GM12878 (cell line): ENCODE measurements around the gene RILPL2. TPM values are rescaled to one million over a fixed set of nuclear protein-coding genes. Genes with fewer than 3 reads are reported as not detected.

Experiments used
- ATAC-seq: fragments of 200-7000 bp; cut with Tn5 transposase; 3 replicates; pipeline ENCODE4 v1.9.1; 2020; ENCODE audit warnings: mild to moderate bottlenecking, moderate library complexity
- BruUV-seq: library from RNA; stranded (reverse); fragments of 400-500 nt; replicated peaks from 2 replicates; lab custom pipeline; 2021; lab: Mats Ljungman, UMichigan
- CTCF ChIA-PET: fragments of 300-600 bp; sonication (Branson Sonifier 250); formaldehyde crosslinking; extraction: SDS; loops from one replicate; lab custom pipeline; 2021; ENCODE audit warnings: inconsistent platforms; lab: Yijun Ruan, JAX
- POLR2A ChIA-PET: fragments of 350-600 bp; formaldehyde crosslinking; extraction: SDS; loops from one replicate; lab custom pipeline; 2021; ENCODE audit warnings: inconsistent platforms; lab: Charles Lee
- RAD21 ChIA-PET: fragments of 300-600 bp; sonication (Branson Sonifier 250); formaldehyde crosslinking; loops from one replicate; lab custom pipeline; 2023; ENCODE audit warnings: antibody characterized with exemption; ENCODE audit not compliant: unreplicated experiment; lab: Charles Lee
- SMC1A ChIA-PET: fragments of 300-600 bp; sonication (Branson Sonifier 250); formaldehyde crosslinking; loops from one replicate; lab custom pipeline; 2023; ENCODE audit not compliant: unreplicated experiment, uncharacterized antibody; lab: Charles Lee
- DNase-seq: peaks from one replicate; pipeline ENCODE4 v3.0.0-alpha.2; 2011; ENCODE audit warnings: low read depth, low spot score
- FAIRE-seq: peaks from 3 replicates; lab custom pipeline; 2011; peaks lifted over from hg19 to GRCh38; lab: Jason Lieb, UNC
- H2AFZ ChIP-seq: 2 replicates; pipeline ENCODE4 v1.6.0; 2011; ENCODE audit warnings: low read depth, low read length, control low read depth; ENCODE audit not compliant: control insufficient read depth
- H3K27ac ChIP-seq: 2 replicates; pipeline ENCODE4 v1.5.1; 2011; ENCODE audit warnings: control low read depth; ENCODE audit not compliant: control insufficient read depth, insufficient read depth
- H3K27me3 ChIP-seq, 2 experiments: replicated peaks in 1 of 2; 2 replicates each; pipeline versions ENCODE4 v1.6.0 to v1.6.1; 2011; ENCODE audit warnings: low read length in 1 of 2; ENCODE audit not compliant: control insufficient read depth in 2 of 2, insufficient read depth in 2 of 2
- H3K36me3 ChIP-seq, 2 experiments: 2 replicates each; pipeline ENCODE4 v1.5.1; 2011; ENCODE audit warnings: low read length in 1 of 2; ENCODE audit not compliant: control insufficient read depth in 2 of 2, insufficient read depth in 2 of 2
- H3K4me1 ChIP-seq: 2 replicates; pipeline ENCODE4 v1.6.1; 2011; ENCODE audit warnings: mild to moderate bottlenecking, low read length, moderate library complexity, mixed read lengths; ENCODE audit not compliant: control insufficient read depth, insufficient read depth
- H3K4me2 ChIP-seq: 2 replicates; pipeline ENCODE4 v1.6.0; 2011; ENCODE audit warnings: control low read depth; ENCODE audit not compliant: control insufficient read depth, insufficient read depth
- H3K4me3 ChIP-seq: fragments of 200-600 bp; sonication (generic); 2 replicates; pipeline ENCODE4 v1.5.1; 2016
- H3K79me2 ChIP-seq: 2 replicates; pipeline ENCODE4 v1.6.0; 2011; ENCODE audit warnings: low read length; ENCODE audit not compliant: control insufficient read depth, insufficient read depth
- H3K9ac ChIP-seq: 2 replicates; pipeline ENCODE4 v1.8.0; 2011; ENCODE audit warnings: low read length, control low read depth, mixed read lengths; ENCODE audit not compliant: control insufficient read depth, insufficient read depth
- H3K9me3 ChIP-seq: replicated peaks from 3 replicates; pipeline ENCODE4 v1.5.1; 2011; ENCODE audit warnings: mild to moderate bottlenecking, low read length; ENCODE audit not compliant: control insufficient read depth, insufficient read depth
- H4K20me1 ChIP-seq: 2 replicates; pipeline ENCODE4 v1.6.0; 2011; ENCODE audit not compliant: control insufficient read depth, insufficient read depth
- BACH1 ChIP-seq: fragments of 450-650 bp; IDR thresholded peaks from 2 replicates; pipeline ENCODE4 v1.6.1; 2017; ENCODE audit warnings: mild to moderate bottlenecking, borderline replicate concordance
- BHLHE40 ChIP-seq, 2 experiments: fragments of 450-650 bp in 1 of 2; IDR thresholded peaks; 2 replicates each; pipeline ENCODE4 v1.6.1; 2011 to 2017; ENCODE audit warnings: low read depth in 2 of 2, borderline replicate concordance in 1 of 2, improper control_type of control experiment in 1 of 2, low read length in 1 of 2, mild to moderate bottlenecking in 1 of 2
- BMI1 ChIP-seq: fragments of 450-650 bp; IDR thresholded peaks from 2 replicates; pipeline ENCODE4 v1.6.1; 2016; ENCODE audit warnings: mild to moderate bottlenecking, moderate library complexity, borderline replicate concordance
- EGR1 ChIP-seq, 2 experiments: IDR thresholded peaks; 1 replicate in 1 of 2; 2 replicates in 1 of 2; pipeline ENCODE4 v1.6.1; 2011 to 2012; ENCODE audit warnings: low read depth in 2 of 2, low read length in 2 of 2, borderline replicate concordance in 1 of 2, mild to moderate bottlenecking in 1 of 2, moderate library complexity in 1 of 2
- JUND ChIP-seq: IDR thresholded peaks from 2 replicates; pipeline ENCODE4 v1.6.1; 2012; ENCODE audit warnings: low read depth, mild to moderate bottlenecking, low read length, improper control_type of control experiment, moderate library complexity
- KLF5 ChIP-seq: fragments of 450-650 bp; IDR thresholded peaks from 2 replicates; pipeline ENCODE4 v1.6.1; 2014; ENCODE audit warnings: mild to moderate bottlenecking; ENCODE audit not compliant: partially characterized antibody
- LARP7 ChIP-seq: fragments of 450-650 bp; IDR thresholded peaks from 2 replicates; pipeline ENCODE4 v1.6.1; 2017; ENCODE audit warnings: mild to moderate bottlenecking
- NFXL1 ChIP-seq: fragments of 450-650 bp; IDR thresholded peaks from 2 replicates; pipeline ENCODE4 v1.6.1; 2017; ENCODE audit warnings: antibody characterized with exemption, mild to moderate bottlenecking, borderline replicate concordance
- NR2C2 ChIP-seq: IDR thresholded peaks from 2 replicates; pipeline ENCODE4 v1.6.1; 2011; ENCODE audit warnings: borderline replicate concordance, low read depth; ENCODE audit not compliant: control insufficient read depth, insufficient read length
- POLR2A ChIP-seq: IDR thresholded peaks from 2 replicates; pipeline ENCODE4 v1.6.1; 2011; ENCODE audit warnings: low read depth, mild to moderate bottlenecking, low read length
- RCOR1 ChIP-seq: conservative IDR thresholded peaks from 2 replicates; pipeline ENCODE4 v1.6.1; 2012; ENCODE audit warnings: low read depth, low read length, improper control_type of control experiment
- SIN3A ChIP-seq: IDR thresholded peaks from 2 replicates; pipeline ENCODE4 v1.6.1; 2012; ENCODE audit warnings: low read depth, low read length, improper control_type of control experiment
- TCF7 ChIP-seq: IDR thresholded peaks from 2 replicates; pipeline ENCODE4 v1.6.1; 2014; ENCODE audit warnings: antibody characterized with exemption, borderline replicate concordance
- ZNF274 ChIP-seq: IDR thresholded peaks from one replicate; pipeline ENCODE4 v1.8.0; 2011; ENCODE audit not compliant: insufficient read length, insufficient read depth
- WGBS: methylation state at CpG from one replicate; pipeline ENCODE4 v1.1.6; 2016; ENCODE audit warnings: low lambda C conversion rate; ENCODE audit not compliant: insufficient replicate concordance, insufficient coverage; ENCODE audit errors: missing lambda C conversion rate; 5-methylcytosine and 5-hydroxymethylcytosine counted together
- in situ Hi-C: fragments of 300-500 bp; cut with MboI; formaldehyde crosslinking; loops from 9 replicates; pipeline ENCODE4 v1.14.3; 2018; ENCODE audit warnings: mixed read lengths
- intact Hi-C: fragments of 100-400 bp; cut with micrococcal nuclease; formaldehyde crosslinking; loops from one replicate; pipeline ENCODE4 v1.14.2; 2022; ENCODE audit not compliant: unreplicated experiment
- polyA plus RNA-seq, 11 experiments: library from polyadenylated mRNA; depleted of rRNA in 4 of 11; unstranded in 6 of 11; stranded (reverse) in 5 of 11; fragments of >200 nt; fragmentation: Nextera tagmentation in 4 of 11; fragmentation: Illumina TruSeq in 1 of 11; extraction: Ambion mirVana in 4 of 11; extraction: Trizol in 1 of 11; gene quantifications; 1 replicate in 1 of 11; 2 replicates in 10 of 11; pipeline versions ENCODE4 v1.2.1 to v1.2.3, GENCODE V29; 2011 to 2016; ENCODE audit warnings: inconsistent platforms in 2 of 11, missing spikeins in 2 of 11, low read depth in 1 of 11
- total RNA-seq, 4 experiments: library from RNA; depleted of rRNA in 3 of 4; stranded (reverse); fragments of >200 nt in 3 of 4; fragmentation: Illumina TruSeq in 1 of 4; extraction: Trizol in 1 of 4; gene quantifications; 2 replicates each; pipeline versions ENCODE4 v1.2.1 to v1.2.3, GENCODE V29; 2013 to 2021
- TF ChIP-seq, protein P1 (sequence below): fragments of 450-650 bp; IDR thresholded peaks from 2 replicates; pipeline ENCODE4 v1.6.1; 2018; ENCODE audit warnings: mild to moderate bottlenecking, low read depth, moderate library complexity; ENCODE audit not compliant: partially characterized antibody

RILPL2 gene
- total and polyA plus RNA-seq, 10 of the 15 experiments (the other 5 are each of a cell fraction or from before 2014, with no cell fraction given) = 3.5 to 38.5 (median 19.7) TPM

DNA sequence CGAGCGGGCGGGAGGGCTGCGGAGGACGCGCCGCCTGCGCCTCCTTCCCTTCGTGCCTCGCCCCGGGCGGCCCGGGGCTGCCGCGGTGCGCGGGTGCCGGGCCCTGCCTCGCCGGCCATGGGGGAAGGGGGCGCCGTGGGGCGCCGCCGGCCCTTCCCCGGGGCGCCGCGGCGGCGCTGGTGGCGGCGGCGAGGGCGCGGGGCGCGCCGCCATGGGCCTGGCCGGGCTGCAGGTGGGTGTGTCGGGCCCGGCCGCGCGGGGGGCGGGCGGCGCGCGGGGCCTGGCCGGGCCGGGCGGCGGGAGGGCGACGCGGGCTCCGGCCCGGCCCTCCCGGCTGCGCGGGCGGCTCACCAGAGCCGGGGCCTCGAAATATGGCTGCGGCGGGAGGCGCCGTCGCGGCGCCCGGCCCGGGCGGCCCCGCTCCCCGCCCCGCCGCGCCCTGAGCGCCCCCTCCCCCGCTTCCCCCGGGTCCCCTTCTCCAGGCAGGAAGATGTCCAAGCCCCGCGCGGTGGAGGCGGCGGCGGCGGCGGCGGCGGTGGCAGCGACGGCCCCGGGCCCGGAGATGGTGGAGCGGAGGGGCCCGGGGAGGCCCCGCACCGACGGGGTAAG, 47.4 kb downstream of the RILPL2 start:
- peak overlapping the region; percentile 81 for H3K4me3 ChIP-seq
- intact Hi-C loops = loop anchor here (1.0 to 5.0 kb wide), 3 partner anchors 24 to 70 kb away; partner anchors contain the start of gene SNRNP35
- H3K4me1 ChIP-seq = peaks cover 20% of the 10 kb centered on the region
- FAIRE-seq = no peak
- H3K9me3 ChIP-seq = no peaks in the 10 kb centered on the region
- H3K36me3 ChIP-seq = peaks cover 2% of the 10 kb centered on the region in 2 experiments; a peak in 3 of 4 replicates
- no TSS peak for BruUV-seq
- H4K20me1 ChIP-seq = no peaks in the 10 kb centered on the region
- ChIA-PET POLR2A (interaction anchor here (0.6 to 2.4 kb wide), 4 partner anchors 32 to 156 kb away, joined by 3 to 12 read pairs (median 4); partner anchors contain the start of gene MPHOSPH9), CTCF (interaction anchor here (1.9 kb wide), 1 partner anchor 24 kb away, joined by 7 read pairs; no protein-coding TSS in a partner anchor), RAD21 (interaction anchor here (1.6 to 1.8 kb wide), 2 partner anchors 38 to 43 kb away, joined by 6 to 7 read pairs; no protein-coding TSS in a partner anchor), SMC1A (interaction anchor here (0.6 to 2.1 kb wide), 4 partner anchors 26 to 78 kb away, joined by 3 to 7 read pairs (median 5); no protein-coding TSS in a partner anchor)
- no peak for DNase-seq
- peaks cover 51% of the 10 kb centered on the region for H3K79me2 ChIP-seq
- TF ChIP-seq BMI1 (no peak), SIN3A (peak; percentile 8; the same call in 1 of the 2 replicates), KLF5 (no peak), JUND (no peak), NFXL1 (no peak), EGR1 (IDR thresholded peaks at IDR 0.05; ENCODE audit: borderline replicate concordance in 1 of 2, low read depth in 2 of 2, low read length in 2 of 2) (0 out of 3 replicates have a peak, but pooled peaks of 1 of the 2 experiments have one; percentile 48), POLR2A (peak; percentile 64), TCF7 (no peak), LARP7 (no peak), BACH1 (no peak), ZNF274 (no peak), RCOR1 (no peak), NR2C2 (no peak), BHLHE40 (IDR thresholded peaks at IDR 0.05; ENCODE audit: borderline replicate concordance in 1 of 2, low read depth in 2 of 2, low read length in 1 of 2) (0 out of 4 replicates have a peak, but pooled peaks of 1 of the 2 experiments have one; percentile 13)
- TF ChIP-seq, protein P1, sequence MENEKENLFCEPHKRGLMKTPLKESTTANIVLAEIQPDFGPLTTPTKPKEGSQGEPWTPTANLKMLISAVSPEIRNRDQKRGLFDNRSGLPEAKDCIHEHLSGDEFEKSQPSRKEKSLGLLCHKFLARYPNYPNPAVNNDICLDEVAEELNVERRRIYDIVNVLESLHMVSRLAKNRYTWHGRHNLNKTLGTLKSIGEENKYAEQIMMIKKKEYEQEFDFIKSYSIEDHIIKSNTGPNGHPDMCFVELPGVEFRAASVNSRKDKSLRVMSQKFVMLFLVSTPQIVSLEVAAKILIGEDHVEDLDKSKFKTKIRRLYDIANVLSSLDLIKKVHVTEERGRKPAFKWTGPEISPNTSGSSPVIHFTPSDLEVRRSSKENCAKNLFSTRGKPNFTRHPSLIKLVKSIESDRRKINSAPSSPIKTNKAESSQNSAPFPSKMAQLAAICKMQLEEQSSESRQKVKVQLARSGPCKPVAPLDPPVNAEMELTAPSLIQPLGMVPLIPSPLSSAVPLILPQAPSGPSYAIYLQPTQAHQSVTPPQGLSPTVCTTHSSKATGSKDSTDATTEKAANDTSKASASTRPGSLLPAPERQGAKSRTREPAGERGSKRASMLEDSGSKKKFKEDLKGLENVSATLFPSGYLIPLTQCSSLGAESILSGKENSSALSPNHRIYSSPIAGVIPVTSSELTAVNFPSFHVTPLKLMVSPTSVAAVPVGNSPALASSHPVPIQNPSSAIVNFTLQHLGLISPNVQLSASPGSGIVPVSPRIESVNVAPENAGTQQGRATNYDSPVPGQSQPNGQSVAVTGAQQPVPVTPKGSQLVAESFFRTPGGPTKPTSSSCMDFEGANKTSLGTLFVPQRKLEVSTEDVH = no peak
- H3K27me3 ChIP-seq = no peaks in the 10 kb centered on the region
- ATAC-seq = no peak
- H3K4me2 ChIP-seq = no peak overlapping the region; the same call in 1 of the 2 replicates
- WGBS = no CpG with 5 or more reads among the region's 102 CpGs
- H2AFZ ChIP-seq = peak overlapping the region; percentile 46; the same call in 1 of the 2 replicates
- peak overlapping the region; percentile 73 for H3K9ac ChIP-seq
- peak overlapping the region; percentile 59 for H3K27ac ChIP-seq
- in situ Hi-C loops = no loop called here
